HG02623 (cell line): ENCODE results near the gene RHBDF2.
"Not testable (repeated sequence)": the region's sequence is repeated elsewhere in the genome, so short reads cannot be mapped to it uniquely, and the experiment has no call there.

Experiments used
- ATAC-seq: cut with Tn5 transposase; IDR thresholded peaks from one replicate; pipeline ENCODE4 v1.9.1; 2021; ENCODE audit warnings: moderate library complexity; ENCODE audit not compliant: unreplicated experiment

RHBDF2 gene

DNA sequence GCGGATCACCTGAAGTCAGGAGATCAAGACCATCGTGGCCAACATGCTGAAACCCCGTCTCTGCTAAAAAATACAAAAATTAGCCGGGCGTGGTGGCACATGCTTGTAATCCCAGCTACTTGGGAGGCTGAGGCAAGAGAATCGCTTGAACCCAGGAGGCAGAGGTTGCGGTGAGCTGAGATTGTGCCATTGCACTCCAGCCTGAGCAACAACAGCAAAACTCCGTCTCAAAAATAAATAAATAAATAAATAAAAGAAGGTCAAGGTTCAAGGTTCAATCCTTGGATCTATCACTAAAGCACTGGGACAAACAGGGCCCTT lies 24.2 kb upstream of the RHBDF2 start:
- ATAC-seq, result not testable (repeated sequence)

- no peak for ATAC-seq
Observed at GRCh38 chr17:76524598-76525512, 23.6 kb upstream of the RHBDF2 start.

DNA sequence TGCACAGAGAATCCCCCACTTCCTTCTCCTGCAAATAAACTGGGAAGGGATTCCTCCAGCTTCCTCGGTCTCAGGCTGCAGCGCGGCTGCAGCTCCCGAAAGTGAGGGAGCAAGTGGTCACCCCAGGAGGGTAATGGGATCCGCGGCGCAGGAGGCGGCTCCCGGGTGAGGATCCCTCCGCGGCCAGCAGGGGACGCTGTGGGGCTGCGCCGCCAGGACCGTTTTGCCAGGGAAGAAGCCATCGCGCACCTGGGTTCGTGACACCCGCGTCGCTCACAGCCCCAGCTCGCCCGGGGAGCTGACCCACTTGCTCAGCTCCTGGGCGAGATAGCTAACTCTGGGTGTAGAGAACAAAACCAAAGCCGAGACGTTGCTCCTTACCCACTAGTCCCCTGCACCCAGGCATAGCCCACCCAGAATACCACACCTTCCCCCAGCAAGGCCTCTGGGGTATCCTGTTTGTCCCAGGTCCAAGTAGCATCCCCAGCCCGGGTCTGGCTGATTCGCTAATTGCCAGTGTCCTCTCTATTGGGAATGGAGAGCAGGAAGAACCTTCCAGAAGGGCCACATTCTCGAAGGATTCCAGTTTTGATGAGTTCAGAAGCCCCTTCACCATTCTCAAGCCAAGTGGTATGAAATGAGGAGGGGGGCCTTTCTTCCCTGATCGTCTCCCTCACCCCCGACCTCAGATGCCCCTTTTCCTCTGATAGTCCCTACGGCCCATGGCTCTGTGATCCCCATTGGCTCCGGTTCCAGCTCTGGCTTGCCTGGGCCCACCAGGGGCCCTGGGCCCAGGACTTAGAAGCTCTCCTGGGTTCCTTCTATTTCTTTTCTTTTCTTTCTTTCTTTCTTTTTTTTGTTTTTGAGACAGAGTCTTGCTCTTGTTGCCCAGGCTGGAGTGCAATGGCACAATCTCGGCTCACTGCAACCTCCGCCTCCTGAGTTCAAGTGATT lies 22.1 kb upstream of the RHBDF2 start:
- no peak for ATAC-seq

DNA sequence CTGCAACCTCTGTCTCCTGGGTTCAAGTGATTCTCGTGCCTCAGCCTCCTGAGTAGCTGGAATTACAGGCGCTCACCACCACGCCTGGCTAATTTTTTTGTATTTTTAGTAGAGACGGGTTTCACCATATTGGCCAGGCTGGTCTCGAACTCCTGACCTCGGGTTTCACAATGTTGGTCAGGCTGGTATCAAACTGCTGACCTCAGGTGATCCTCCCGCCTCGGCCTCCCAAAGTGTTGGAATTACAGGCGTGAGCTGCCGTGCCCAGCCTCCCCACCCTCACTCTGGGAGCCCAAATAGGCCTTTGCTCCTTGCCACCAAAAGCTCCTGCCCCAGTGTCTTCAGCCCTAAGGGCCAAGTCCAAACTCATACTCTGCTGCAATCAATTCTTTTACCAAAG lies 20.5 kb upstream of the RHBDF2 start:
- ATAC-seq, result not testable (repeated sequence)

GRCh38 chr17:76521262-76521661 lies 20.0 kb upstream of the RHBDF2 start:
- no peak for ATAC-seq

- no peak for ATAC-seq
Observed at GRCh38 chr17:76519048-76519966, 18.1 kb upstream of the RHBDF2 start.

DNA sequence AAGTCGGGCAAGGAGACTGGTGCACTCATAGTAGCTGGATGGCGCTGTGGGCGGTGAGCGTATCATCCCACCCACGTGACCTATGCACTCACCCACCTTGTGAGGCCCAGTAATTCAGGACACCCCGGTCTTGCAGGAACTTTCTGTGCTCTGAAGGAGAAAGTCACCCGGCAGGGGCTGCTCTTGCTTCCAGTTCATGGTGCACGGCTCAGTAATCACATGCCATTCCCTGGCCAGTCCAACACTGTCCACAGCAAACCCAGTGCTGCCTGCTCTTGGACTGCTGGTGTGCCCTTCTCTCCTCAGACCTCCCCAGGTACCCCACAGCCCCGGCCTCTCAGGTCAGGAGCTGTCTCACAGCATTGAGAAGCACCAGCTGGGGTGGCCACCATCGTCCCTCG lies 16.4 kb upstream of the RHBDF2 start:
- ATAC-seq, result no peak

DNA sequence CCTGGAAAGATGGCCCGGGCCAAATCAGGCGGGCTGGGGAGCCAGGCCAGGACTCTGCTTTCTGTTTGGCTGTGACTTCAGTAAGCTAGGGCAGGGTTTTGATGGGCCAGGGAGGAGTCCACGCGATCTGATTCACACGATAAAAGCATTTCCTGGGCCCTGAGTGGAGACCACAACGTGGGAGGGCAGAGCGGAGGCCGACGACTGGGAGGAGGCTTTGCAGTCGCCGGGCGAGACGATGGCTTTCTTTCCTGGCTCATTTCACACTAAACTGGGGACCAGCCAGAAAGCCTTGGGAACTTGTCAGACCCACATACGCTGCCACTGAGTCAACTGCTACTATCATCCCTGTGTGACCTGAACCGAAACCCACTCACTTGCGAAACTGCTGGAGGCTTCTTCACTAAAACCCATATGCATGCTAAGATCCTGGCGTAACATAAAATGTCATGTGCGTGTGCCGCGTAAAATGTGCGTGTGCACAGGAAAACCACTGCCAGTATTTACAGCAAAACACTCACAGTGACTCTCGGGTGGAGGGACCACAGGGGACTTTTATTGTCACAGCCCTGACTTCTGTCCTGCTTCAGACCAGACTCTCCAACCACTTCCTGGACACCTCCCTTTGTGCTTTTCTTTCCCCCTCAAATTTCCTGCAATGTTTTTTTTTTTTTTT lies 14.2 kb upstream of the RHBDF2 start:
- no peak for ATAC-seq

GRCh38 chr17:76514355-76514754 lies 13.1 kb upstream of the RHBDF2 start:
- not testable (repeated sequence) for ATAC-seq

DNA sequence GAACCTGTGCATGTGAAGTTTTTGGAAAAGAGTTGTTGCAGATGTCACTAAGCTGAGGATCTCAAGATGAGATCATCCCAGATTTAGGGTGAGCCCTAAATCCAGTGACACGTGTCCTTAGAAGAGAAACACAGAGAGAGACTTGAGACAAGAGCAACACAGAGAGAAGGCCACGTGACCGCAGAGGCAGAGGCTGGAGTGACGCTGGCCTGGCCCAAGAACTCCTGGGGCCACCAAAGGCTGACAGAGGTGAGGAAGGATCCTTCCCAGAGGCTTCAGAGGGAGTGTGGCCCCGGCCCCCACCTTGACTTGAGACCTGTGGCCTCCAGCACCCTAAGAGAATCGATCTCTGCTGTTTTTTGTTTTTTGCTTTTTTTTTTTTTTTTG lies 12.1 kb upstream of the RHBDF2 start:
- ATAC-seq, result no peak

GRCh38 chr17:76512366-76513305 lies 11.4 kb upstream of the RHBDF2 start:
- no peak for ATAC-seq

DNA sequence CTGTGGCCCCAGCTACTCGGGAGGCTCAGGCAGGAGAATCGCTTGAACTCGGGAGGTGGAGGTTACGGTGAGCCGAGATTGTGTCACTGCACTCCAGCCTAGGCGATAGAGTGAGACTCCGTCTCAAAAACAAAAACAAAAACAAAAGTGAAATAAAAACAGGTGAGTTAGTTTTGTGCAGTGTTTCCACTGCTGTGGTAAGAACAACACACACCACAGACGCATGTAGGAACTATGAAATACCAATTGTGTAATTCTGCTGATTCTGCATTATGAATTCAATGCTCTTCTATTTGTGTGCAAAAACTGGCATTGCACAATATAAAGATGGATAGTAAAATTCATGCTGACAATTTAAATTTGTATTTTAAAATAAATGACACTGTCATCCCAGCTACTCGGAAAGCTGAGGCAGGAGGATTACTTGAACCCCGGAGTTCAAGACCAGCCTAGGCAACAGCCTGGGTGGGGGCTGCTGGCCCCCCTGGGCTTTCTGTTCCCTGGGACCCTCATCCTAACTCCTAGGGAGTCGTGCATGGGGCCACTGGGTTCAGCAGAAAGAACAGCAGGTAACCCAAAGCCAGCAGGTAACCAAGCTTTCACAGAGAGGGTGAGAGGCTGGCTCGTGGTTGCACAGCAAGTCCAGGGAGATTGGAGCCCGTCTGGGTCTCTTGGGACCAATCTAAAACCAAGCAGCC lies 10.6 kb upstream of the RHBDF2 start:
- no peak for ATAC-seq

DNA sequence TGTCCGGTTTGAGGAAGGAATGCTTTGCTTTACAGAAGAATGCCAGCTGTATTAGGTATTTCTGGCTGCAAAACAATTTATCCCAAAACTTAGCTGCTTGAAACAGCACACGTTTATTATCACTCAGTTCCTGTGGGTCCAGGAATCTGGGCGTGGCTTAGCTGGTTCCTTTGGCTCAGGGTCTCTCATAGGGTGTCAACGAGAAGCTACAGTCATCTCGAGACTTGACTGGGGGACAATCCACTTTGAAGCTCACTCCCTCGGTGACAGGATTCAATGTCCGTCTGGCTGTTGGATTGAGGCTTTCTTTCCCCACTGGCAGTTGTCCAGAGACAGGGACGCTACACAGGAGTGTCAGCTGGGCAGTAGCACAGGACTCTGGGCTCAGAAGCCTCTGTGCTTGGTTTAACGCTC lies 9.6 kb upstream of the RHBDF2 start:
- no peak for ATAC-seq

- ATAC-seq, result not testable (repeated sequence)
Observed at GRCh38 chr17:76508472-76509063, 7.3 kb upstream of the RHBDF2 start.

- no peak for ATAC-seq
Observed at GRCh38 chr17:76506408-76507345, 5.5 kb upstream of the RHBDF2 start.

DNA sequence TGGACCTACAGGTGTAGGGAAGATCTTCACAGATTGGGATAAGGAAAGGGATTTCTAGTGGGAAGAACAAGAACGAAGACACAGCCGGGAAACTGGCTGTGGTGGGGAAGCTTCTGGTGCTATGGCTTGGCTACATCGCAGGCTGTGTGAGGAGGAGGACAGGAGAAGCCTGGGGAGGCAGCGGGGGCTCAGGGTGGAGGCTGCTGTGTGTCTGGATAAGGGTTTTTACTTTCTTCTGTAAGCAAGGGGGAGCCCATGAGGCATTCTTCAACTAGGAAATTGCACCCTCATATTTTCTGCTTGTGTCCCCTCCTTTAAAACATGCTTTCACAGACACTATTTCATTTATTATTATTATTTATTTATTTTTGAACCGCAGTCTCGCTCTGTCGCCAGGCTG lies 2.9 kb upstream of the RHBDF2 start:
- no peak for ATAC-seq
